Daoy (cell line): Measurements from ENCODE around the gene HOXD8. TPM values are rescaled to one million over a fixed set of nuclear protein-coding genes. Genes with fewer than 3 reads are reported as not detected.

ENCODE experiments used
- DNase-seq: peaks from one replicate; pipeline ENCODE4 v3.0.0-alpha.2; 2015; ENCODE audit warnings: low read depth
- total RNA-seq: library from RNA; depleted of rRNA; stranded (reverse); fragments of >200 nt; shearing (Covaris generic); gene quantifications from 2 replicates; pipeline ENCODE4 v1.2.3, GENCODE V29; 2014; rRNA removed

HOXD8 gene
- total RNA-seq, result 9.7 and 9.9 TPM in 2 replicates

- peak; percentile 84 for DNase-seq
Observed at GRCh38 chr2:176128982-176129796, at the start of gene HOXD8. HOXD8 (plus strand) TSS chr2:176129705; CDS start chr2:176130367, 662 bp downstream.

- peak; percentile 87 for DNase-seq
Observed at GRCh38 chr2:176079831-176080539, 49.5 kb upstream of the HOXD8 start.

GRCh38 chr2:176080540-176081375 lies 48.7 kb upstream of the HOXD8 start:
- DNase-seq, result peak; percentile 73

DNA sequence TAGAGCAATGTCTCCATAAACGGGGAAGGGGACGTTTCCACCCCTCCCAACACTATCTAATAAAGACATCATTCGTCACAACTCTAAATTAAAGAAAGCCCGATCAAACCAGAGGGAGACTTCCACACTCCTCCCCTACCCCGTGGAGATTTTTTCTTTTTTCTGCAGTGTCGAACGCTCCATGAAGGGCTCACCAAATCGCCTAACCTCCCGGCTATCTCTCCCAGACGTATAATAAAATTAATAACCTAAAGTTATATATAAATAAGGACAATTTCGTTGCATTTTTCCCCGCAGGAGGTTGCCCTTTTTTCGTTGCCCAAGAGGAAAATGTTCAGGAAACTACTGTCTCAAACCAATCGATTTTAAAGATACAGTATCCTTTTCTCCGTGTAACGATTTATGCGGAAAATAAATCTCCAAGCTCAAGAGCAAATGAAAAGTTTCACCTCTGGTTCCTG lies 48.1 kb upstream of the HOXD8 start:
- DNase-seq, result no peak

DNA sequence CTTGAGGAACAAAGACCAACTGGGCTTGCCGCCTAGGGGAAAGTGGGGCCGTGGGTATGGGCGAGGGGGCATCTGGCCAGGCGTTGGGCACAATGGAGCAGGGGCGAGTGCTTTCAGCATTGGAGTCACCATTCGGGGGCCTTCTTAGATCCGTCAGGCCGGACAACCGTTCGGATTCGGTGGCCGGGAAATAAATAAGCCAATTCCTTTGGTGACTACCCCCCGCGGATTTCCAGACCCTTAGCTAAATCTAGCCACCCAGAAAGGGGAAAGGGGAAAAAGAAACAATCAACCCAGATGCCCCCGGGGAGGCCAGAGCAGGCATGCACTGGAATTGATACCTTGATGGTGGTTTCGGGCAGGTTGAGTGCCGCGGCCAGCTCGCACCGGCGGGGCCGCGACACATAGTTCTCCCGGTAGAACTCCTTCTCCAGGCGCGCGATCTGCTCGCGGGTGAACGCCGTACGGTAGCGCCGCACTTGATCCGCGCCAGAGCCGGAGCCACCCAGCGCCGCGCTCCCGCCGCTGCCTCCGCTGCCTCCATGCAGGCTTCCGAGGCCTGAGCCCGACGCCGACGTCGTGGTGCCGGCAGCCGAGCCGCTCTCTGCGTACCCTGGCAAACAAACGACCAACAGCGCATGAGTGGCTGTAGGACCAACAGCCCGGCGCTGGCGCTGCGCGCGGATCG lies 47.5 kb upstream of the HOXD8 start:
- no peak for DNase-seq

DNA sequence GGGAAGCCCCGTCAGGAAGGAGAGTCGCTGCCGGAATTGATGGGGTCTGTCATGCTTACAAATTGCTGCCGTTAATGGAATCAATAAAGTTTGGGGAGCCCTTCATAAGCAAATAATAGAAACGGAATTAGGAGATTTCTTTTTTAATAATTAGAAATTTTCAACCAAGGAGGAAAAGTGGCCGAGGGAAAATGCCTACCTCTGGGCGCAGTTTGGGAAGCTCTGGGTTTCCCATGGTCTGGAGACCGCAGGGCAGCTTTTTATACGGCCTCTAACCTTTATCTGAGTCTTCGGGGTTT lies 47.0 kb upstream of the HOXD8 start:
- DNase-seq, result no peak

DNA sequence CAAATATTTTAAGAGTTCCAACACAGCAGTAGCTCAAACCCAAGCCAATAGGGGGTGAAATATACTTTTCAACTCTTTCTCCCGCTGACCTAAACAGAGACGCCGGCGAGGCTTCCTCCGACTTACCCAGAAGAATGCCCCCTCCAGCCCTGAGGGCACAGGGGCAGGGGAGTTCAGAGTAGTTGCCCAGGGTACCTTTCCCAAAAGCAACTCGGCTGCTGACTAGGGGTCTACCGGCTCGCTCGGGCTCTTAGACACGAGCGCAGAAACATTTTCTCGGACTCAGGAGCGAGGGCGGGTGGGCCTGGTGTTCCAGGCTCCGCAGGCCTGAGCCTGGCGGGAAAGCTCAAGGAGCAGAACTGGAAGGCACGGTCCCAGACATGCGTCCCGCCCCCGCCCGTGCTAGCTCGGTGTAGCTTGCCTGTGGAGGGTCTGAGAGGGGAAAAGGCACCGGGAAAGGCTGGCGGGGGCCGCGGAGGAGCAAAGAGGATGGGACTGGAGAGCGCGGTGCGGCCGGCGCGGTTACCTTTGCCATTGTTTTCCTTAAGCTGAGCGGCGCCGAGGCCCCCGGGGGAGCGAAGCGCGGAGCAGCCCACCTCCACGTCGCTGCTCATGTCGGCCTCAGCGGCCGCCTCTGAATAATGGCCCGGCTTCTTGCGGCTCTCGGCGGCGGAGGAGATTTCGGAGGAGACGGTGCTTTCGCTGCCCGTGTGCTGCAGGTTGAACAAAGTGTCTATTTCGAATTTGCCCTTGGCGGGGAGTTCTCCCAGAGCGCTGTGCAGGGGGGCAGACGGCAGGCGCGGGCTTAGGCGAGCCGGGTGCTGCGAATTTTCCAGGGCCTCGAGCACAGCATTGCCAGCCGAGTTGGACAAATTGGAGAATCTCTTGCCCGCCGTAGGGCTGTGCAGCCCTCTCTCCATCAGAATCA lies 46.4 kb upstream of the HOXD8 start:
- DNase-seq, result peak; percentile 49

DNA sequence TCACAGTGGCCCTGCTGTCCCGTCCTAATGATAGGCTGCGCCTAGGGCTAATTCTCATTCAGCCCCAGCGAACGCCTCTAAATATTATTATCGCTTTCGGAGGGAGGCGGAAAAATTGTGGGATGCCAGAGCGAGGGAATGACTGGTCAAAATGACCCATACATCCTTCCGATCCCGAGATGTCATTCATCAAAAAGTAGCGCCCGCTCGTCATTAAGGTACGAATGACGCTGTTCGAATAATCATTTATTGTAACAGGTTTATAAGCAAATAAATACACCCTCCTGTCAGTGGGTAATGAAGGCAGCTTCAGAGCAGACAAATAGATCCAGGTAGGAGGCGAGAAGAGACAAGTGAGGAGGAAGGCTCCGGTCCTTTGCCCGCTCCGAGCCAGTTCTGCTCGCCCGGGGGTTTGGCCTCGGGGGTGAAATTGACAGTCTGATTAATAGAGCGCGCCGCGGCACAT lies 45.7 kb upstream of the HOXD8 start, which contains the start of gene EVX2:
TSS of gene EVX2 (minus strand) at position 167 of the 466 bp plus-strand sequence. CDS start 186 bp downstream, outside the sequence.
- DNase-seq, result no peak

- DNase-seq, result peak; percentile 30
Observed at GRCh38 chr2:176084611-176085119, 44.8 kb upstream of the HOXD8 start.

GRCh38 chr2:176085120-176085788 lies 44.3 kb upstream of the HOXD8 start:
- DNase-seq, result no peak

GRCh38 chr2:176085861-176086771 lies 43.4 kb upstream of the HOXD8 start:
- DNase-seq, result peak; percentile 63

DNA sequence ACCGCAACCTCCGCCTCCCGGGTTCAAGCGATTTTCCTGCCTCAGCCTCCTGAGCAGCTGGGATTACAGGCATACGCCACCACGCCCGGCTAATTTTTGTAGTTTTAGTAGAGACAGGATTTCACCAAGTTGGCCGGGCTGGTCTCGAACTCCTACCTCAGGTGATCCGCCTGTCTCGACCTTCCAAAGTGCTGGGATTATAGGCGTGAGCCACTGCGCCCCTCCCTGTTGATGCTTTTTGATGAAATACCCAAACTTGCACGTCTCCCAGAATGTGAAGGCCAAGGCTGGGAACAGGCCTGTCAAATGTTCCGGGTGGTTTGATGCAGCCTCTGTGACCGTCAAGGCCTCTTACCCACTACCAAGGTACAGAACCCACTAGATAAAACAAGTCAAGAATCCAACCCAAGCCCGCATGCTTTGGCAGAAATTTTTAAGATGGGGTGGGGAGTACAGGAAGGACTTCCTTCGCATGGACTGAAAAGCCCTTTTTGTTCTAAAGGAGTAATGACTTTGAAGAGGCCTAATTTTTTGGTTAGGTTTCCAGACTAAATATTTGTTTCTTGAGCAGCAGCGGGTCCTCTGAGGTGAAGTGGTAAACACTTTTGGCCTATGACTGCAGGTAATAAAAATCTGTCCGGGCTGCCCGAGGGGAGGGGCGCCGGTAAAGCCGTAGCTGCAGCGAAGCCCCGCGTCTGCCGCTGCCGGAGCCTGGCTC lies 42.0 kb upstream of the HOXD8 start:
- no peak for DNase-seq

DNA sequence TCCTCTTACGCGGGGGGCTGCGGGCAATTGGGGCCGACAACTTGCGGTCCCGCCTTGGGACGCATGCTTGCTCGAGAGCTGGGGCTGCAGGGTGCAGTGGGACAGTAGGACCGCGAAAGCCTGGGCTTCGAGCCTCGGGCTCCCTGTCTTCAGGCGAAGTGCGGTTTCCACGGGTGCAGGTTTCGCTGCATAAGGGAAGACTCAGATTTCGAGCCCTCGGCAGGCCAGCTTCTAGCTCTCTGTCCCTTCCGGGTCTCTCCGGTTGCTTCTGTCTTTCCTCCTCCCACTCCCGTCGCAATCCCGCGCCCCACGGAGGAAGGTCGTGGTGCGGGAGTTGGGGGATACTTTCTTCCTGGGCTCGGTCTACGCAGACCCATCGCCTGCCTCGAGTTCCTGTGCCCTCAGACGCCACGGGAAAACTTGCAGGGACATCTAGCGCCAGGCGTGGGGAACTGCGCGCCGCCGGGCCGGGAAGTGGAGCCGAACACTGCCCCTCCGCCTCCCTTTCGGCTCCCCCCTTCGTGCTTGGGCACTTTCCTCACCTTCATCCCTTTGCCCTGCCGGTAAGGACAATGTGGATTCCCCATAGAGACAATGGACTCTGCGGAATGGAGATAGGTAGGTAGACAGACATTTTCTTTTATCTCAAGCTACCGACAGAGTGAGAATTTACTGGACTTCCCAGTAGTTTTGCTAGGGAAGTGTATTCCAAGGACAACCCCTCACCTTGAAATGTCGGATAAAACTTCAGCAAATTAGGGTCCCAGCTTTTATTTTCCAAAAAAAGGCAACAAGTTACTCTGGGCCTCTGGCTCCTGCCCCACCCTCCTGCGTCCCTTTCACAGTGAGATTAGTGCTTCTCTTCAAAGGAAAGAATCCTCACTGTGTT lies 41.2 kb upstream of the HOXD8 start:
- peak; percentile 72 for DNase-seq

- no peak for DNase-seq
Observed at GRCh38 chr2:176088937-176089842, 40.3 kb upstream of the HOXD8 start.

- DNase-seq, result no peak
Observed at GRCh38 chr2:176089843-176090395, 39.6 kb upstream of the HOXD8 start.
